NCI-H524 (cell line): ENCODE data around the gene PLEKHN1.

Experiments
- DNase-seq, 2 experiments: peaks; one replicate each; lab custom pipeline; 2025; lab: John Stamatoyannopoulos, UW

Gene PLEKHN1

GRCh38 chr1:929712-930632 lies 36.3 kb upstream of the PLEKHN1 start:
- no peak for DNase-seq

DNA sequence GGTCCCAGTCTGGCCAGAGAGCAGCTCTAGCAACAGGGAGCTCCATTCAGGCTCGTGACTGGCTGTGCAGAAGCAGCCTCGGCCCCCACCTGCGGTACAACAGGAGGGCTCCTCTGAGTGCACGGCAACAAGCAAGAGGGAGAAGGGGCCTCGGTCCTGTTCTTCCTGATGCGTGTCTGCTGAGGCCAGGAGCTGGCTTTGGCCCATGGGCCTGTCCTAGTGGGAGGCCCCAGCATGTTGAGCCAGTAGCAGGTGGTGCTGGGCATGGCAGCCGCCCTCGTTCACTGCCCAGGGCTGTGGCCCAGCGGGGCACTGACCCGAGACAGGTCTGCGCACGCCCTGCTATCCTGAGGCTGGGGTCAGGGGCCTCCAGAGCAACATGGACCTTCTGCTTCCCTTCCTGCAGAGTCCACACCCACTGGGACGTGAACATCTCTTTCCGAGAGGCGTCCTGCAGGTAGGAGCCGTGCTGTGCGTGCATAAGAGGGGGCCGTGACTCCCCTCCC lies 35.6 kb upstream of the PLEKHN1 start:
- no peak for DNase-seq

- DNase-seq, result no peak
Observed at GRCh38 chr1:931380-932172, 34.7 kb upstream of the PLEKHN1 start.

- DNase-seq, result no peak
Observed at GRCh38 chr1:932173-932510, 34.1 kb upstream of the PLEKHN1 start.

GRCh38 chr1:932776-933602 lies 33.3 kb upstream of the PLEKHN1 start:
- no peak for DNase-seq

GRCh38 chr1:933603-933940 lies 32.7 kb upstream of the PLEKHN1 start:
- peak; percentile 72 to 76 for DNase-seq

GRCh38 chr1:934991-935750 lies 31.1 kb upstream of the PLEKHN1 start:
- DNase-seq, result no peak

DNA sequence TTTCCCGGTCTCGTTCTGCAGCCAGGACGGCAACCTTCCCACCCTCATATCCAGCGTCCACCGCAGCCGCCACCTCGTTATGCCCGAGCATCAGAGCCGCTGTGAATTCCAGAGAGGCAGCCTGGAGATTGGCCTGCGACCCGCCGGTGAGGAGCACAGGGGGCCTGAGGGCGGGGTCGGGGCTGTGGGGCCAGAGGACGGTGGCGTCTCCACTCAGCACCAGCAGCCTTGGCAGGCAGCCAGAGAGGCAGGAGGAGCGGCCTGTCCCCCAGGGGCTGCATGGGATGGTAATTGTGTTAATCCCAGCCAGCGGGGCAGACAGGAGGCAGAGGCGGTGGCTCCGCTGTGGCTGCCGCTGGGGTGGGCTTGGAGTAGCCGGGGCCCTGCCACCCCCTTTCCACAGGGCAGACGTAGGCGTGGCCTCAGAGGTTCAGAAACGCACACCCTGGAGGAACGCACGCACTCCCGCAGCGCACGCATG lies 30.5 kb upstream of the PLEKHN1 start:
- DNase-seq, result peak; percentile 91 to 94

- DNase-seq, result no peak
Observed at GRCh38 chr1:936348-937264, 29.7 kb upstream of the PLEKHN1 start.

- DNase-seq, result no peak
Observed at GRCh38 chr1:937521-937920, 28.8 kb upstream of the PLEKHN1 start.

DNA sequence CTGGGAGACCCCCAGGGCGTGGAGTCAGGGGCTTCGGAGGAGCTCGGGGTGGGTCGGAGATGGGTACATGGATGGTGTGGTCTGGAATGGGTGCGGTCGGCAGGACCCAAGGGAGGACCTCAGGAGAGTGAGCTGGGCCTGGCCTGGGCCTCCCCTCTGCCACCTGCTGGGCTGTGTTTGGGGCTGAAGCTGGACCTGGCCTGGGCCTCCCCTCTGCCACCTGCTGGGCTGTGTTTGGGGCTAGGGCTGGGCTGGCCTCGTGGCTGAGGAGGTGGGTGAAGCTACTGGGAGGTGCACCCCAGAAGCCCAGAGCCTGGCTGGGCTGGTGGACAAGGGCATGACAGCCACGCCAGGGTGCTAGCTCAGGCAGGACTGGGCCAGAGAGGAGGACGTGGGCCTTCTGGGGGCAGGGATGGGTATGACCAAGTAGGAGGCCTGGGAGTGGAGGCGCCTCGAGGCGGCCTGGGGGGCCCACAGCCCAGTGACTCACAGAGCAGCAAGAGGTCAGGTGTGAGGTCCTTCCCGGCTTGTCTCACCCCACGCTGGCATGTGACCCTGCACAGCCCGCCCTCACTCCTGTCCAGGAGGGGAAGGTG lies 28.1 kb upstream of the PLEKHN1 start:
- DNase-seq, result no peak

- no peak for DNase-seq
Observed at GRCh38 chr1:938711-939489, 27.4 kb upstream of the PLEKHN1 start.

- no peak for DNase-seq
Observed at GRCh38 chr1:939511-940106, 26.7 kb upstream of the PLEKHN1 start.

GRCh38 chr1:940107-941014 lies 25.9 kb upstream of the PLEKHN1 start:
- peak in 1 of 2 experiments; percentile 42 for DNase-seq

DNA sequence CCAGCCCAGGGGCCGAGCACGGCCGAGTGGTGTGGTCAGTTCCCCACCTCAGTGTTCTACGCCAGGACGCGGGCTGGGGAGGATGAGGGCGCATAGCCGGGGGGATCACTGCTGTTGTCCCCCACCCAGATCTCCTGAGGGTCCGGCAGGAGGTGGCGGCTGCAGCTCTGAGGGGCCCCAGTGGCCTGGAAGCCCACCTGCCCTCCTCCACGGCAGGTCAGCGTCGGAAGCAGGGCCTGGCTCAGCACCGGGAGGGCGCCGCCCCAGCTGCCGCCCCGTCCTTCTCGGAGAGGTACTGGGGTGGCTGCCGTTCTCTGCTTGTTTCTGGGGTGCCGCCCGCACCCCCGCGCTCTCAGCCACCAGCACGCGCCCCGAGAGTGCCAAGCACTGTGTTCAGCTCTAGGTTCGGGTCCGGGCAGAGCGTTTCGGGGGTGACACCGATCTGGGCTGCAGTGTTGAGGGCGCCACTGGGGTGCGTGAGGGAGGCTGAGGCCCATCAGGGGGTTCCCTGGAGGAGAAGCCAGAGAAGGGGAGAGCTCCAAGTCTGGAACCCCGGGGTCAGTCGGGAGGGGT lies 25.2 kb upstream of the PLEKHN1 start:
- no peak for DNase-seq

- peak in 1 of 2 experiments; percentile 53 for DNase-seq
Observed at GRCh38 chr1:941588-942383, 24.5 kb upstream of the PLEKHN1 start.
